Glutamatergic neuron (in vitro differentiated cells): ENCODE measurements around the gene PIEZO1. TPM values are rescaled to one million over a fixed set of nuclear protein-coding genes. Genes with fewer than 3 reads are reported as not detected.

Experiments
- DNase-seq: peaks from one replicate; pipeline ENCODE4 v3.0.0; 2022
- H3K27ac Mint-ChIP-seq: one replicate; pipeline ENCODE4 v1.8.0; 2020; ENCODE audit warnings: mild to moderate bottlenecking, mixed read lengths, inconsistent platforms; ENCODE audit not compliant: unreplicated experiment
- H3K27me3 Mint-ChIP-seq: one replicate; pipeline ENCODE4 v1.8.0; 2020; ENCODE audit warnings: mild to moderate bottlenecking, moderate library complexity, mixed read lengths, inconsistent platforms; ENCODE audit not compliant: unreplicated experiment
- H3K36me3 Mint-ChIP-seq: one replicate; pipeline ENCODE4 v1.8.0; 2020; ENCODE audit warnings: mild to moderate bottlenecking, mixed read lengths, inconsistent platforms; ENCODE audit not compliant: unreplicated experiment
- H3K4me1 Mint-ChIP-seq: one replicate; pipeline ENCODE4 v1.8.0; 2020; ENCODE audit warnings: mild to moderate bottlenecking, low read depth, mixed read lengths, inconsistent platforms; ENCODE audit not compliant: unreplicated experiment
- H3K4me3 Mint-ChIP-seq: one replicate; pipeline ENCODE4 v1.8.0; 2020; ENCODE audit warnings: mild to moderate bottlenecking, mixed read lengths, inconsistent platforms; ENCODE audit not compliant: unreplicated experiment
- H3K9me3 Mint-ChIP-seq: one replicate; pipeline ENCODE4 v1.8.0; 2020; ENCODE audit warnings: mild to moderate bottlenecking, moderate library complexity, mixed read lengths, inconsistent platforms; ENCODE audit not compliant: unreplicated experiment
- CTCF ChIP-seq: fragments of 200-600 bp; sonication (generic); IDR thresholded peaks from one replicate; pipeline ENCODE4 v1.5.0; 2021; ENCODE audit not compliant: partially characterized antibody, unreplicated experiment
- total RNA-seq: library from RNA; stranded (reverse); fragmentation: NEBNext Ultra II Directional; extraction: Animal tissue kit (Norgen Biotek cat#: 25700); gene quantifications from one replicate; pipeline ENCODE4 v1.2.1, GENCODE V29; 2021; ENCODE audit not compliant: unreplicated experiment

The PIEZO1 gene
- total RNA-seq, 1 donor from 2014 or later, result 12.3 TPM

- H3K4me3 Mint-ChIP-seq, result no peak overlapping the region
- no peaks in the 10 kb centered on the region for H3K9me3 Mint-ChIP-seq
- no peaks in the 10 kb centered on the region for H3K27me3 Mint-ChIP-seq
- peaks cover 4% of the 10 kb centered on the region for H3K36me3 Mint-ChIP-seq
- no peak overlapping the region for H3K27ac Mint-ChIP-seq
- DNase-seq, result no peak
- no peak for TF ChIP-seq CTCF
- no peaks in the 10 kb centered on the region for H3K4me1 Mint-ChIP-seq
Measured at GRCh38 chr16:88714420-88715302, 70.4 kb downstream of the PIEZO1 start.

- Mint-ChIP-seq H3K27ac (no peak overlapping the region), H3K36me3 (peaks cover 4% of the 10 kb centered on the region), H3K9me3 (no peaks in the 10 kb centered on the region), H3K4me1 (no peaks in the 10 kb centered on the region), H3K27me3 (no peaks in the 10 kb centered on the region), H3K4me3 (no peak overlapping the region)
- no peak for TF ChIP-seq CTCF
- DNase-seq, result no peak
Measured at GRCh38 chr16:88713568-88714419, 71.2 kb downstream of the PIEZO1 start.

- no peak overlapping the region for H3K27ac Mint-ChIP-seq
- H3K9me3 Mint-ChIP-seq, result no peaks in the 10 kb centered on the region
- no peaks in the 10 kb centered on the region for H3K27me3 Mint-ChIP-seq
- no peak for DNase-seq
- no peak for TF ChIP-seq CTCF
- no peaks in the 10 kb centered on the region for H3K4me1 Mint-ChIP-seq
- H3K4me3 Mint-ChIP-seq, result no peak overlapping the region
- peaks cover 4% of the 10 kb centered on the region for H3K36me3 Mint-ChIP-seq
Measured at GRCh38 chr16:88713054-88713453, 72.0 kb downstream of the PIEZO1 start.

- H3K9me3 Mint-ChIP-seq, result no peaks in the 10 kb centered on the region
- H3K27ac Mint-ChIP-seq, result no peak overlapping the region
- H3K36me3 Mint-ChIP-seq, result peaks cover 4% of the 10 kb centered on the region
- DNase-seq, result no peak
- TF ChIP-seq CTCF, result no peak
- H3K4me3 Mint-ChIP-seq, result no peak overlapping the region
- no peaks in the 10 kb centered on the region for H3K27me3 Mint-ChIP-seq
- peaks cover 1% of the 10 kb centered on the region for H3K4me1 Mint-ChIP-seq
Measured at GRCh38 chr16:88712362-88712979, 72.5 kb downstream of the PIEZO1 start.
